ENCODE data around the gene C1orf226. TPM values are rescaled to one million over a fixed set of nuclear protein-coding genes. Genes with fewer than 3 reads are reported as not detected.

Gene C1orf226
- total and polyA plus RNA-seq, 2 experiments from 2014 or later, result 2.7 to 12.5 TPM

DNA sequence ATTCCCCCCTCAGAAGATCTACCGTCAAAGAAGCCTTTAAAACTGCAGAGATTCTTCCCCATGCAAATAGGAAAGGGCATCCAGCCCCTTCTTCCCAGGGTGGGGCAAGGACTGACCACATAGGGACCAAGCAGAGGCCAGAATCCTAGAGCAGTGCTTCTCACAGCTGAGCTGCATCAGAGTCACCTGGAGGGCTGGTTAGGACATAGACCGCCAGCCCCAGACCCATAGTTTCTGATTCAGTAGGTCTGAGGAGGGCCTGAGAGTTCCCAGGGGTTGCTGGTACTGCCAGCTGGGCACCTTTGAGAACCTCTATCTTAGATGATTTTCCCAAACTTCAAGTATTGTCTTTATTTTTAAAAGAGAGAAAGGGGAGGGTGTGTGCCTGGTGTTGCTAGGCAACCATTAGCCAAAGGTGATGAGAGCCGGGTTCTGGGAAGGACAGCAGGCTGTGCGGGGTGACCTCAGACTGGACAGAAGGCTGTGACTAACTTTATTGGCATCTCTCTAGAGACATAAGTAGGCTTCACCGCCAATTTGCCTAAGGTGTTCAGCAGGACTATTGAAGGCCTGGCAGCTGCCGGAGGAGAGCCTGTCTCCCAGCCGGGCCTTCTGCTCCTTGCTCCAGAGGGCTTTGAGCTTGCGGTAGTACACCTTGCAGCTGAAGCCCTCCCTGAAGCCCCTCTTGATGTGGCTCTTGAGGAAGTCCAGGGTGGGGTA, 7.8 kb upstream of the C1orf226 start:
- Mint-ChIP-seq H3K27ac (no peak overlapping the region), H3K9me3 (no peaks in the 10 kb centered on the region), H3K27me3 (ENCODE audit: insufficient read depth, low read depth, poor library complexity) (peaks cover 11% of the 10 kb centered on the region), H3K4me3 (no peak overlapping the region), H3K4me1 (no peaks in the 10 kb centered on the region; the same call in 2 of the 3 replicates), H3K36me3 (ENCODE audit: low read depth) (no peaks in the 10 kb centered on the region)
- Histone ChIP-seq H3K4me3 (no peak overlapping the region), H3K36me3 (ENCODE audit: insufficient read depth) (no peaks in the 10 kb centered on the region), H3K79me2 (replicated peaks; ENCODE audit: insufficient read depth) (no peaks in the 10 kb centered on the region), H3K9me2 (ENCODE audit: insufficient read depth) (no peaks in the 10 kb centered on the region), H3K4me1 (ENCODE audit: insufficient read depth) (no peaks in the 10 kb centered on the region), H3K27ac (ENCODE audit: low read depth) (no peak overlapping the region), H3F3A (replicated peaks; ENCODE audit: low read depth) (no peaks in the 10 kb centered on the region), H3K4me2 (no peak overlapping the region), H3K27me3 (ENCODE audit: insufficient read depth) (no peaks in the 10 kb centered on the region), H2AFZ (no peak overlapping the region), H4K20me1 (replicated peaks; ENCODE audit: insufficient read depth) (no peaks in the 10 kb centered on the region)
- DNase-seq (ENCODE audit: low spot score) (no peak), ATAC-seq (no peak)
- TF ChIP-seq, protein P1, sequence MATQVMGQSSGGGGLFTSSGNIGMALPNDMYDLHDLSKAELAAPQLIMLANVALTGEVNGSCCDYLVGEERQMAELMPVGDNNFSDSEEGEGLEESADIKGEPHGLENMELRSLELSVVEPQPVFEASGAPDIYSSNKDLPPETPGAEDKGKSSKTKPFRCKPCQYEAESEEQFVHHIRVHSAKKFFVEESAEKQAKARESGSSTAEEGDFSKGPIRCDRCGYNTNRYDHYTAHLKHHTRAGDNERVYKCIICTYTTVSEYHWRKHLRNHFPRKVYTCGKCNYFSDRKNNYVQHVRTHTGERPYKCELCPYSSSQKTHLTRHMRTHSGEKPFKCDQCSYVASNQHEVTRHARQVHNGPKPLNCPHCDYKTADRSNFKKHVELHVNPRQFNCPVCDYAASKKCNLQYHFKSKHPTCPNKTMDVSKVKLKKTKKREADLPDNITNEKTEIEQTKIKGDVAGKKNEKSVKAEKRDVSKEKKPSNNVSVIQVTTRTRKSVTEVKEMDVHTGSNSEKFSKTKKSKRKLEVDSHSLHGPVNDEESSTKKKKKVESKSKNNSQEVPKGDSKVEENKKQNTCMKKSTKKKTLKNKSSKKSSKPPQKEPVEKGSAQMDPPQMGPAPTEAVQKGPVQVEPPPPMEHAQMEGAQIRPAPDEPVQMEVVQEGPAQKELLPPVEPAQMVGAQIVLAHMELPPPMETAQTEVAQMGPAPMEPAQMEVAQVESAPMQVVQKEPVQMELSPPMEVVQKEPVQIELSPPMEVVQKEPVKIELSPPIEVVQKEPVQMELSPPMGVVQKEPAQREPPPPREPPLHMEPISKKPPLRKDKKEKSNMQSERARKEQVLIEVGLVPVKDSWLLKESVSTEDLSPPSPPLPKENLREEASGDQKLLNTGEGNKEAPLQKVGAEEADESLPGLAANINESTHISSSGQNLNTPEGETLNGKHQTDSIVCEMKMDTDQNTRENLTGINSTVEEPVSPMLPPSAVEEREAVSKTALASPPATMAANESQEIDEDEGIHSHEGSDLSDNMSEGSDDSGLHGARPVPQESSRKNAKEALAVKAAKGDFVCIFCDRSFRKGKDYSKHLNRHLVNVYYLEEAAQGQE (IDR thresholded peaks at IDR 0.05; ENCODE audit: unreplicated experiment), result no peak
- TF ChIP-seq JUNB (IDR thresholded peaks at IDR 0.05; ENCODE audit: unreplicated experiment) (no peak), ZNF331 (CRISPR knock-in tag; IDR thresholded peaks at IDR 0.05; ENCODE audit: low read depth) (no peak), STAT1 (IDR thresholded peaks at IDR 0.05; ENCODE audit: unreplicated experiment) (no peak), POLR2AphosphoS5 (IDR thresholded peaks at IDR 0.05; ENCODE audit: low read depth) (no peak), EZH2 (IDR thresholded peaks at IDR 0.05; ENCODE audit: low read depth, unreplicated experiment) (no peak), NANOG (IDR thresholded peaks at IDR 0.05; ENCODE audit: borderline replicate concordance) (no peak), ZNF114 (CRISPR knock-in tag; IDR thresholded peaks at IDR 0.05) (no peak), EZH2phosphoT487 (IDR thresholded peaks at IDR 0.05; ENCODE audit: unreplicated experiment) (no peak), CREB1 (CRISPR knock-in tag; IDR thresholded peaks at IDR 0.05; ENCODE audit: low read depth) (no peak)
- TF ChIP-seq, protein P2, sequence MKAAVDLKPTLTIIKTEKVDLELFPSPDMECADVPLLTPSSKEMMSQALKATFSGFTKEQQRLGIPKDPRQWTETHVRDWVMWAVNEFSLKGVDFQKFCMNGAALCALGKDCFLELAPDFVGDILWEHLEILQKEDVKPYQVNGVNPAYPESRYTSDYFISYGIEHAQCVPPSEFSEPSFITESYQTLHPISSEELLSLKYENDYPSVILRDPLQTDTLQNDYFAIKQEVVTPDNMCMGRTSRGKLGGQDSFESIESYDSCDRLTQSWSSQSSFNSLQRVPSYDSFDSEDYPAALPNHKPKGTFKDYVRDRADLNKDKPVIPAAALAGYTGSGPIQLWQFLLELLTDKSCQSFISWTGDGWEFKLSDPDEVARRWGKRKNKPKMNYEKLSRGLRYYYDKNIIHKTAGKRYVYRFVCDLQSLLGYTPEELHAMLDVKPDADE (IDR thresholded peaks at IDR 0.05), result no peak
- TF ChIP-seq, protein P3, sequence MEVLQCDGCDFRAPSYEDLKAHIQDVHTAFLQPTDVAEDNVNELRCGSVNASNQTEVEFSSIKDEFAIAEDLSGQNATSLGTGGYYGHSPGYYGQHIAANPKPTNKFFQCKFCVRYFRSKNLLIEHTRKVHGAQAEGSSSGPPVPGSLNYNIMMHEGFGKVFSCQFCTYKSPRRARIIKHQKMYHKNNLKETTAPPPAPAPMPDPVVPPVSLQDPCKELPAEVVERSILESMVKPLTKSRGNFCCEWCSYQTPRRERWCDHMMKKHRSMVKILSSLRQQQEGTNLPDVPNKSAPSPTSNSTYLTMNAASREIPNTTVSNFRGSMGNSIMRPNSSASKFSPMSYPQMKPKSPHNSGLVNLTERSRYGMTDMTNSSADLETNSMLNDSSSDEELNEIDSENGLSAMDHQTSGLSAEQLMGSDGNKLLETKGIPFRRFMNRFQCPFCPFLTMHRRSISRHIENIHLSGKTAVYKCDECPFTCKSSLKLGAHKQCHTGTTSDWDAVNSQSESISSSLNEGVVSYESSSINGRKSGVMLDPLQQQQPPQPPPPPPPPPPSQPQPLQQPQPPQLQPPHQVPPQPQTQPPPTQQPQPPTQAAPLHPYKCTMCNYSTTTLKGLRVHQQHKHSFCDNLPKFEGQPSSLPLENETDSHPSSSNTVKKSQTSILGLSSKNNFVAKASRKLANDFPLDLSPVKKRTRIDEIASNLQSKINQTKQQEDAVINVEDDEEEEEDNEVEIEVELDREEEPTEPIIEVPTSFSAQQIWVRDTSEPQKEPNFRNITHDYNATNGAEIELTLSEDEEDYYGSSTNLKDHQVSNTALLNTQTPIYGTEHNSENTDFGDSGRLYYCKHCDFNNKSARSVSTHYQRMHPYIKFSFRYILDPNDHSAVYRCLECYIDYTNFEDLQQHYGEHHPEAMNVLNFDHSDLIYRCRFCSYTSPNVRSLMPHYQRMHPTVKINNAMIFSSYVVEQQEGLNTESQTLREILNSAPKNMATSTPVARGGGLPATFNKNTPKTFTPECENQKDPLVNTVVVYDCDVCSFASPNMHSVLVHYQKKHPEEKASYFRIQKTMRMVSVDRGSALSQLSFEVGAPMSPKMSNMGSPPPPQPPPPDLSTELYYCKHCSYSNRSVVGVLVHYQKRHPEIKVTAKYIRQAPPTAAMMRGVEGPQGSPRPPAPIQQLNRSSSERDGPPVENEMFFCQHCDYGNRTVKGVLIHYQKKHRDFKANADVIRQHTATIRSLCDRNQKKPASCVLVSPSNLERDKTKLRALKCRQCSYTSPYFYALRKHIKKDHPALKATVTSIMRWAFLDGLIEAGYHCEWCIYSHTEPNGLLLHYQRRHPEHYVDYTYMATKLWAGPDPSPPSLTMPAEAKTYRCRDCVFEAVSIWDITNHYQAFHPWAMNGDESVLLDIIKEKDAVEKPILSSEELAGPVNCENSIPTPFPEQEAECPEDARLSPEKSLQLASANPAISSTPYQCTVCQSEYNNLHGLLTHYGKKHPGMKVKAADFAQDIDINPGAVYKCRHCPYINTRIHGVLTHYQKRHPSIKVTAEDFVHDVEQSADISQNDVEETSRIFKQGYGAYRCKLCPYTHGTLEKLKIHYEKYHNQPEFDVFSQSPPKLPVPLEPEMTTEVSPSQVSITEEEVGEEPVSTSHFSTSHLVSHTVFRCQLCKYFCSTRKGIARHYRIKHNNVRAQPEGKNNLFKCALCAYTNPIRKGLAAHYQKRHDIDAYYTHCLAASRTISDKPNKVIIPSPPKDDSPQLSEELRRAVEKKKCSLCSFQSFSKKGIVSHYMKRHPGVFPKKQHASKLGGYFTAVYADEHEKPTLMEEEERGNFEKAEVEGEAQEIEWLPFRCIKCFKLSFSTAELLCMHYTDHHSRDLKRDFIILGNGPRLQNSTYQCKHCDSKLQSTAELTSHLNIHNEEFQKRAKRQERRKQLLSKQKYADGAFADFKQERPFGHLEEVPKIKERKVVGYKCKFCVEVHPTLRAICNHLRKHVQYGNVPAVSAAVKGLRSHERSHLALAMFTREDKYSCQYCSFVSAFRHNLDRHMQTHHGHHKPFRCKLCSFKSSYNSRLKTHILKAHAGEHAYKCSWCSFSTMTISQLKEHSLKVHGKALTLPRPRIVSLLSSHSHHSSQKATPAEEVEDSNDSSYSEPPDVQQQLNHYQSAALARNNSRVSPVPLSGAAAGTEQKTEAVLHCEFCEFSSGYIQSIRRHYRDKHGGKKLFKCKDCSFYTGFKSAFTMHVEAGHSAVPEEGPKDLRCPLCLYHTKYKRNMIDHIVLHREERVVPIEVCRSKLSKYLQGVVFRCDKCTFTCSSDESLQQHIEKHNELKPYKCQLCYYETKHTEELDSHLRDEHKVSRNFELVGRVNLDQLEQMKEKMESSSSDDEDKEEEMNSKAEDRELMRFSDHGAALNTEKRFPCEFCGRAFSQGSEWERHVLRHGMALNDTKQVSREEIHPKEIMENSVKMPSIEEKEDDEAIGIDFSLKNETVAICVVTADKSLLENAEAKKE (CRISPR knock-in tag; IDR thresholded peaks at IDR 0.05), result no peak
- TF ChIP-seq, protein P4, sequence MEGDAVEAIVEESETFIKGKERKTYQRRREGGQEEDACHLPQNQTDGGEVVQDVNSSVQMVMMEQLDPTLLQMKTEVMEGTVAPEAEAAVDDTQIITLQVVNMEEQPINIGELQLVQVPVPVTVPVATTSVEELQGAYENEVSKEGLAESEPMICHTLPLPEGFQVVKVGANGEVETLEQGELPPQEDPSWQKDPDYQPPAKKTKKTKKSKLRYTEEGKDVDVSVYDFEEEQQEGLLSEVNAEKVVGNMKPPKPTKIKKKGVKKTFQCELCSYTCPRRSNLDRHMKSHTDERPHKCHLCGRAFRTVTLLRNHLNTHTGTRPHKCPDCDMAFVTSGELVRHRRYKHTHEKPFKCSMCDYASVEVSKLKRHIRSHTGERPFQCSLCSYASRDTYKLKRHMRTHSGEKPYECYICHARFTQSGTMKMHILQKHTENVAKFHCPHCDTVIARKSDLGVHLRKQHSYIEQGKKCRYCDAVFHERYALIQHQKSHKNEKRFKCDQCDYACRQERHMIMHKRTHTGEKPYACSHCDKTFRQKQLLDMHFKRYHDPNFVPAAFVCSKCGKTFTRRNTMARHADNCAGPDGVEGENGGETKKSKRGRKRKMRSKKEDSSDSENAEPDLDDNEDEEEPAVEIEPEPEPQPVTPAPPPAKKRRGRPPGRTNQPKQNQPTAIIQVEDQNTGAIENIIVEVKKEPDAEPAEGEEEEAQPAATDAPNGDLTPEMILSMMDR (conservative IDR thresholded peaks at IDR 0.05; ENCODE audit: low read depth in 2 of 2), result no peak
